HepG2 (cell line): ENCODE results near the gene FAM219B. TPM values are rescaled to one million over a fixed set of nuclear protein-coding genes. Genes with fewer than 3 reads are reported as not detected.

Source experiments
- ATAC-seq: fragments of 200-7000 bp; cut with Tn5 transposase; 3 replicates; pipeline ENCODE4 v1.9.1; 2020; ENCODE audit warnings: mild to moderate bottlenecking, moderate library complexity
- BruUV-seq: library from RNA; stranded (reverse); fragments of 400-500 nt; replicated peaks from 2 replicates; lab custom pipeline; 2021; lab: Mats Ljungman, UMichigan
- CTCF ChIA-PET: fragments of 300-600 bp; formaldehyde crosslinking; extraction: SDS; loops from one replicate; lab custom pipeline; 2021; ENCODE audit warnings: low total read pairs, inconsistent platforms, low intra/inter-chr PET ratio; lab: Yijun Ruan, JAX
- POLR2A ChIA-PET: fragments of 350-600 bp; sonication (Branson Sonifier 250); formaldehyde crosslinking; loops from one replicate; lab custom pipeline; 2020; ENCODE audit warnings: antibody characterized with exemption, inconsistent platforms; lab: Yijun Ruan, JAX
- DNase-seq: peaks from one replicate; pipeline ENCODE4 v3.0.0-alpha.2; 2015; ENCODE audit warnings: low spot score
- FAIRE-seq: peaks from 3 replicates; lab custom pipeline; 2011; peaks lifted over from hg19 to GRCh38; lab: Jason Lieb, UNC
- H2AFZ ChIP-seq: one replicate; pipeline ENCODE4 v1.6.1; 2011; ENCODE audit warnings: low read length, inconsistent platforms
- H3K27ac ChIP-seq: fragments of 300-600 bp; 3 replicates; pipeline ENCODE4 v1.8.0; 2011; ENCODE audit warnings: mixed run types, mild to moderate bottlenecking, mixed read lengths, low read length, inconsistent platforms; ENCODE audit not compliant: insufficient read depth; ENCODE audit errors: extremely low read length
- H3K27me3 ChIP-seq, 2 experiments: fragments of 200-600 bp in 1 of 2; 2 replicates in 1 of 2; 3 replicates in 1 of 2; pipeline versions ENCODE4 v1.6.0 to v1.8.0; 2011; ENCODE audit warnings: low read length in 2 of 2, mild to moderate bottlenecking in 2 of 2, moderate library complexity in 2 of 2, inconsistent platforms in 1 of 2; ENCODE audit not compliant: insufficient read depth in 2 of 2, control insufficient read depth in 1 of 2
- H3K36me3 ChIP-seq, 2 experiments: fragments of 200-600 bp in 1 of 2; replicated peaks in 1 of 2; 2 replicates in 1 of 2; 3 replicates in 1 of 2; pipeline versions ENCODE4 v1.5.1 to v1.8.0; 2011; ENCODE audit warnings: low read length in 2 of 2, inconsistent platforms in 1 of 2; ENCODE audit not compliant: insufficient read depth in 2 of 2, control insufficient read depth in 1 of 2
- H3K4me1 ChIP-seq: 2 replicates; pipeline ENCODE4 v1.5.1; 2012; ENCODE audit warnings: low read length, inconsistent platforms; ENCODE audit not compliant: insufficient read depth
- H3K4me2 ChIP-seq: 2 replicates; pipeline ENCODE4 v1.6.0; 2011; ENCODE audit warnings: low read depth, low read length, inconsistent platforms
- H3K4me3 ChIP-seq, 3 experiments: fragments of 200-600 bp in 1 of 3; sonication (generic), shearing (Covaris generic) in 1 of 3; replicated peaks in 1 of 3; 2 replicates each; pipeline ENCODE4 v1.5.1; 2011 to 2016; ENCODE audit warnings: low read length in 3 of 3, inconsistent platforms in 2 of 3, low read depth in 2 of 3, mild to moderate bottlenecking in 2 of 3, control low read depth in 1 of 3, mixed read lengths in 1 of 3; ENCODE audit not compliant: insufficient read depth in 1 of 3
- H3K79me2 ChIP-seq: one replicate; pipeline ENCODE4 v1.6.1; 2011; ENCODE audit warnings: low read length, inconsistent platforms; ENCODE audit not compliant: insufficient read depth
- H3K9ac ChIP-seq: 2 replicates; pipeline ENCODE4 v1.6.0; 2011; ENCODE audit warnings: mild to moderate bottlenecking, low read depth, low read length, inconsistent platforms; ENCODE audit not compliant: insufficient read depth
- H3K9me3 ChIP-seq: 2 replicates; pipeline ENCODE4 v1.5.1; 2012; ENCODE audit warnings: mild to moderate bottlenecking, low read length
- H4K20me1 ChIP-seq: 2 replicates; pipeline ENCODE4 v1.6.0; 2011; ENCODE audit warnings: inconsistent platforms, mild to moderate bottlenecking, low read length, moderate library complexity; ENCODE audit not compliant: insufficient read depth
- HNRNPLL ChIP-seq: fragments of 200-400 bp; formaldehyde crosslinking; IDR thresholded peaks from 2 replicates; pipeline ENCODE4 v1.6.1; 2017; ENCODE audit warnings: mild to moderate bottlenecking, low read depth, low read length; ENCODE audit not compliant: poor library complexity, severe bottlenecking
- MAFF ChIP-seq: IDR thresholded peaks from 2 replicates; pipeline ENCODE4 v1.6.1; 2011; ENCODE audit warnings: low read depth, low read length, improper control_type of control experiment
- NR2F6 ChIP-seq, 2 experiments: IDR thresholded peaks; 2 replicates each; pipeline ENCODE4 v1.6.1; 2016; ENCODE audit warnings: antibody characterized with exemption in 1 of 2, mild to moderate bottlenecking in 1 of 2
- REXO4 ChIP-seq: sonication (generic); formaldehyde crosslinking; IDR thresholded peaks from 2 replicates; pipeline ENCODE4 v1.8.0; 2022; ENCODE audit warnings: missing genetic modification reagents, mild to moderate bottlenecking, borderline replicate concordance
- SKI ChIP-seq: fragments of 450-650 bp; IDR thresholded peaks from one replicate; pipeline ENCODE4 v1.6.1; 2018; ENCODE audit warnings: mild to moderate bottlenecking; ENCODE audit not compliant: partially characterized antibody
- SKIL ChIP-seq: sonication (generic); formaldehyde crosslinking; IDR thresholded peaks from 2 replicates; pipeline ENCODE4 v1.8.0; 2022; ENCODE audit warnings: missing genetic modification reagents, mild to moderate bottlenecking, moderate library complexity, borderline replicate concordance
- TGIF2 ChIP-seq: IDR thresholded peaks from 2 replicates; pipeline ENCODE4 v1.6.1; 2016; ENCODE audit warnings: control low read depth, missing compliant biosample characterization
- ZBTB1 ChIP-seq: sonication (generic); formaldehyde crosslinking; IDR thresholded peaks from 2 replicates; pipeline ENCODE4 v1.4.0; 2020; ENCODE audit warnings: missing genetic modification reagents, borderline replicate concordance
- ZNF121 ChIP-seq: sonication (generic); formaldehyde crosslinking; IDR thresholded peaks from 2 replicates; pipeline ENCODE4 v1.5.0; 2020; ENCODE audit warnings: mild to moderate bottlenecking, missing genetic modification reagents
- ZNF260 ChIP-seq: sonication (generic); formaldehyde crosslinking; IDR thresholded peaks from 2 replicates; pipeline ENCODE4 v1.4.0; 2020; ENCODE audit warnings: missing genetic modification reagents, low read depth, mild to moderate bottlenecking, borderline replicate concordance
- ZNF549 ChIP-seq: sonication (generic); formaldehyde crosslinking; IDR thresholded peaks from 2 replicates; pipeline ENCODE4 v1.5.0; 2020; ENCODE audit warnings: missing genetic modification reagents
- ZNF564 ChIP-seq: sonication (generic); formaldehyde crosslinking; IDR thresholded peaks from 2 replicates; pipeline ENCODE4 v1.8.1; 2023; ENCODE audit warnings: mild to moderate bottlenecking, missing genetic modification reagents
- ZNF572 ChIP-seq: sonication (generic); formaldehyde crosslinking; IDR thresholded peaks from 2 replicates; pipeline ENCODE4 v1.5.1; 2020; ENCODE audit warnings: mild to moderate bottlenecking, missing genetic modification reagents
- WGBS: methylation state at CpG from one replicate; pipeline ENCODE4 v1.1.6; 2017; ENCODE audit warnings: low lambda C conversion rate; 5-methylcytosine and 5-hydroxymethylcytosine counted together
- in situ Hi-C: cut with HindIII; loops from 2 replicates; pipeline ENCODE4 v1.10.0; 2017; ENCODE audit warnings: low pct_unique_long_range_greater_than_20kb; ENCODE audit not compliant: extremely low pct_ligation_motif_present
- intact Hi-C: fragments of 100-400 bp; cut with micrococcal nuclease; formaldehyde crosslinking; loops from one replicate; pipeline ENCODE4 v1.10.0; 2022; ENCODE audit not compliant: unreplicated experiment
- polyA plus RNA-seq, 8 experiments: library from polyadenylated mRNA; depleted of rRNA in 3 of 8; stranded (reverse) in 7 of 8; unstranded in 1 of 8; fragments of >200 nt; fragmentation: Illumina TruSeq in 4 of 8; extraction: Trizol in 4 of 8; gene quantifications; 2 replicates each; pipeline versions ENCODE4 v1.2.1 to v1.2.3, GENCODE V29; 2011 to 2016; ENCODE audit warnings: low read depth in 4 of 8, missing spikeins in 1 of 8, mixed read lengths in 1 of 8; ENCODE audit not compliant: insufficient read depth in 1 of 8
- total RNA-seq, 5 experiments: library from RNA; depleted of rRNA; stranded (reverse); fragments of >200 nt; fragmentation: Illumina TruSeq; extraction: Trizol; gene quantifications; 2 replicates each; pipeline ENCODE4 v1.2.3, GENCODE V29; 2016; ENCODE audit warnings: low read depth in 1 of 5
- TF ChIP-seq, protein P1 (sequence below): sonication (generic); formaldehyde crosslinking; IDR thresholded peaks from 2 replicates; pipeline ENCODE4 v1.8.0; 2023; ENCODE audit warnings: mild to moderate bottlenecking, missing genetic modification reagents

The FAM219B gene
- total and polyA plus RNA-seq, 2 of the 13 experiments (the other 11 are each of a cell fraction or from before 2014, with no cell fraction given): 36.6 to 50.2 TPM

DNA sequence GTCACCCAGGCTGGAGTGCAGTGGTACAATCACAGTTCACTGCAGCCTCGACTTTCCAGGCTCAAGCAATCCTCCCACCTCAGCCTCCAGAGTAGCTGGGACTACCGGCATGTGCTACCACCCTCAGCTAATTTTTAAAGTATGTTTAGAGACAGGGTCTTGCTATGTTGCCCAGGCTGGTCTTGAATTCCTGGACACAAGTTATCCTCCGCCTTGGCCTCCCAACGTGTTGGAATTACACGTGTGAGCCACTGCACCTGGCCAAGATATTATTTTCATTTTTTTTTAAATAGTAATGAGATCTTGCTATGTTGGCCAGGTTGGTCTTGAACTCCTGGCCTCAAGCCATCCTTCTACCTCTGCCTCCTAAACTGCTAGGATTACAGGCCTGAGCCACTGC, 21.2 kb downstream of the FAM219B start:
- in situ Hi-C loops: no loop called here
- Histone ChIP-seq H4K20me1 (no peaks in the 10 kb centered on the region), H3K27me3 (peaks cover 0 to 9% of the 10 kb centered on the region in 2 experiments; a peak in 1 of 5 replicates), H3K27ac (no peak overlapping the region), H3K4me3 (no peak overlapping the region), H3K36me3 (no peaks in the 10 kb centered on the region)
- intact Hi-C loops: no loop called here
- 59% methylated on average over 5 of the region's 5 CpGs for WGBS
- POLR2A ChIA-PET: no interaction called here
- CTCF ChIA-PET: no interaction called here
- ATAC-seq: no peak
- 0 out of 2 replicates have a peak, but pooled peaks have one; percentile 15 for TF ChIP-seq ZNF121
- TF ChIP-seq SKIL: no peak
- TF ChIP-seq ZNF549 (CRISPR knock-in tag): no peak
- no peak for TF ChIP-seq ZBTB1 (CRISPR knock-in tag)
- TF ChIP-seq, all 625 proteins: peak for 1
- H3K9me3 ChIP-seq: no peaks in the 10 kb centered on the region
- H3K9ac ChIP-seq: no peak overlapping the region
- FAIRE-seq: no peak
- no TSS peak for BruUV-seq
- no peak overlapping the region for H3K4me2 ChIP-seq
- DNase-seq: no peak
- H3K79me2 ChIP-seq: peaks cover 6% of the 10 kb centered on the region
- H2AFZ ChIP-seq: no peak overlapping the region
- H3K4me1 ChIP-seq: peaks cover 33% of the 10 kb centered on the region

GRCh38 chr15:74884428-74885223, 22.0 kb downstream of the FAM219B start:
- Histone ChIP-seq H3K9me3 (no peaks in the 10 kb centered on the region), H3K79me2 (no peaks in the 10 kb centered on the region), H4K20me1 (no peaks in the 10 kb centered on the region), H3K4me2 (no peak overlapping the region; the same call in 1 of the 2 replicates), H3K27me3 (peaks cover 0 to 9% of the 10 kb centered on the region in 2 experiments; a peak in 1 of 5 replicates), H3K27ac (no peak overlapping the region), H3K4me1 (peaks cover 33% of the 10 kb centered on the region), H3K36me3 (no peaks in the 10 kb centered on the region), H3K4me3 (no peak overlapping the region), H2AFZ (no peak overlapping the region), H3K9ac (no peak overlapping the region)
- FAIRE-seq (no peak), ATAC-seq (no peak), DNase-seq (no peak)
- in situ Hi-C loops (no loop called here), intact Hi-C loops (no loop called here)
- BruUV-seq: no TSS peak
- CTCF ChIA-PET: no interaction called here
- POLR2A ChIA-PET: interaction anchor here (0.9 to 1.8 kb wide), 2 partner anchors 11 to 22 kb away, joined by 4 to 5 read pairs; partner anchors contain the start of gene FAM219B
- WGBS: 31% methylated on average over 4 of the region's 4 CpGs
- no peak for TF ChIP-seq TGIF2 (CRISPR knock-in tag)
- TF ChIP-seq REXO4 (CRISPR knock-in tag): no peak
- TF ChIP-seq ZNF121: 0 out of 2 replicates have a peak, but pooled peaks have one; percentile 17
- TF ChIP-seq, protein P1, sequence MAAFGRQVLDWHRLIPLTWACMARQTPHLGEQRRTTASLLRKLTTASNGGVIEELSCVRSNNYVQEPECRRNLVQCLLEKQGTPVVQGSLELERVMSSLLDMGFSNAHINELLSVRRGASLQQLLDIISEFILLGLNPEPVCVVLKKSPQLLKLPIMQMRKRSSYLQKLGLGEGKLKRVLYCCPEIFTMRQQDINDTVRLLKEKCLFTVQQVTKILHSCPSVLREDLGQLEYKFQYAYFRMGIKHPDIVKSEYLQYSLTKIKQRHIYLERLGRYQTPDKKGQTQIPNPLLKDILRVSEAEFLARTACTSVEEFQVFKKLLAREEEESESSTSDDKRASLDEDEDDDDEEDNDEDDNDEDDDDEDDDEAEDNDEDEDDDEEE (CRISPR knock-in tag): no peak
- no peak for TF ChIP-seq NR2F6 (IDR thresholded peaks at IDR 0.05)
- TF ChIP-seq NR2F6 (CRISPR knock-in tag; IDR thresholded peaks at IDR 0.05): no peak
- TF ChIP-seq MAFF: peak; percentile 56
- no peak for TF ChIP-seq ZNF572 (CRISPR knock-in tag)
- no peak for TF ChIP-seq SKI
- no peak for TF ChIP-seq ZNF260 (CRISPR knock-in tag)
- no peak for TF ChIP-seq HNRNPLL
- no peak for TF ChIP-seq ZNF564 (CRISPR knock-in tag)
